ENCODE measurements around the gene MTFR2. TPM values are rescaled to one million over a fixed set of nuclear protein-coding genes. Genes with fewer than 3 reads are reported as not detected.
A peak's percentile ranks its signal among the peaks of the same experiment; 100 is the strongest.

The MTFR2 gene
- total RNA-seq (7.4 and 7.7 TPM in 2 replicates), polyA plus RNA-seq (7.8 and 8.7 TPM in 2 replicates), polyA minus RNA-seq (9.2 and 10.2 TPM in 2 replicates), Bru-seq, nascent RNA (percentile 68 among the genes with signal in this experiment), BruChase-seq, experiment 1, labeled RNA remaining after a 6-hour chase (percentile 52 among the genes with signal in this experiment), BruChase-seq, experiment 2, labeled RNA remaining after a 2-hour chase (percentile 60 among the genes with signal in this experiment)
- 11.0 and 13.5 TPM in 2 replicates for polyA plus RNA-seq (2011; cell fraction: cytosol; rRNA removed)
- 7.2 and 11.0 TPM in 2 replicates for polyA plus RNA-seq (2011; cell fraction: nucleus; rRNA removed)
- 4.5 and 7.0 TPM in 2 replicates for polyA plus RNA-seq (2012)
- 3.6 TPM for polyA minus RNA-seq (2011; cell fraction: cytosol; rRNA and poly(A)+ RNA removed)
- 9.3 and 12.8 TPM in 2 replicates for polyA minus RNA-seq (2011; cell fraction: nucleus; rRNA and poly(A)+ RNA removed)
- long read RNA-seq, transcript MTFR2-205 (8 exons, 1,524 nt), result minor isoform, 6 of 17 reads
- long read RNA-seq, transcript MTFR2-203 (8 exons, 1,793 nt), result major isoform, 10 of 17 reads
- long read RNA-seq, partial matches to known transcripts, result 1 of 17 reads
- long read RNA-seq, other reads (novel, unspliced or antisense), result 0 of 17 reads

DNA sequence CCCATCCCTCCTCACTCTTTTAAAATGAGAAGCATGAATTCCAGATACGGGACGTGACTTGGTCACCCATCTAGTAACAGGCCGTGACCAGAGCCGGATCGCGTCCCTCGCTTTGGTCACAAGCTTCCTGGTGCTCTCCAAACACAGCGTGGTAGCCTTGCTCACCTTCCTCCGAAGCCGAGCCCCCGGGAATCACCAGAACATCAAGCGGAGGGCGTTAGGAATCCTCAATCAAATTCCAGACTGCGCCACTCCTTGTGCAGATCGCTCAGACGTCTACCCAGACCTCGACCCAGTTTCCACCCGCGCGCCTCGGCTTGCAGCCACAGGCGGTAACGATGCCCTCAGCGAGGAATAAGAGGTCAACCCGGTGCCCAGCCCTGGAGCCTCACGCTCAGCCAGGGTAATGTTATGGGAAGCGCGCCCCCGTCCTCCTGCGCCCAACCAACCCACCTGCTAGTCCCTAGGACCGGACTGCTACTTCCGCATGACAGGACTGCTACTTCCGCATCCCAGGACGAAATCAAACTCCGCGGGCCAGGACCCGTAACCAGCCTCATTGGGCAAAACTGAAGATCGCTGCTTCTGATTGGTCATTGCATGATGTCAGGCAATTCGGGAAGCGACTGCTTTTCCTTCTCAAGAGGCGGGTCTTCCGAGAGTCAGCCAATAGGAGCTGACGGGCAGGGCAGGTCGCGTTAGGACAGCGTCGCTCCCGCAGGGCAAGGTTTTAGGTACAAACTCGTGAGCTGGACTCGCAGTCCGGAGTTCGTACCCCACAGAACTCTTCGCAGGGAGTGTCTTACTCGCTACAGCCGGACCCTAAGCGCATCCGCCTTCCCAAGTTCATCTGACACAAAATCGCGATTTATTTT lies at the start of gene MTFR2:
Gene MTFR2 (minus strand): TSS at position 501 of the 875 bp plus-strand sequence. CDS start 1,212 bp downstream, outside the sequence.
- H3K4me3 ChIP-seq (replicated peaks in 1 of 3; ENCODE audit: insufficient read depth in 1 of 3, low read depth in 1 of 3, low read length in 3 of 3), result peak within 1 kb of the TSS; percentile 49 to 97 (median 85)
- peak; percentile 99 for FAIRE-seq
- peak within 1 kb of the TSS; percentile 59 for H2AFZ ChIP-seq (ENCODE audit: low read depth, low read length)
- peaks cover 12% of the 10 kb centered on the region for H3K4me1 ChIP-seq (ENCODE audit: control insufficient read depth, extremely low read depth, insufficient read depth, low read length)
- H3K9me3 ChIP-seq (replicated peaks; ENCODE audit: control insufficient read depth, insufficient read depth, low read length), result no peaks in the 10 kb centered on the region
- H3K27ac ChIP-seq (ENCODE audit: insufficient read depth, low read depth, low read length), result peak within 1 kb of the TSS; percentile 1
- TSS peak; percentile 39 for BruUV-seq (replicated peaks)
- POLR2A ChIA-PET, result interaction anchor here (1.4 kb wide), 1 partner anchor 39 kb away, joined by 6 read pairs; the partner anchor contains the start of gene BCLAF1
- no peaks in the 10 kb centered on the region for H3K9me1 ChIP-seq (replicated peaks; ENCODE audit: control insufficient read depth, extremely low read depth, insufficient read depth, low read length)
- DNase-seq (ENCODE audit: low read depth, low spot score), result peak; percentile 99
- H3K9ac ChIP-seq (replicated peaks; ENCODE audit: extremely low read depth, insufficient read depth, low read length), result peak within 1 kb of the TSS; percentile 59
- peak within 1 kb of the TSS; percentile 92 for H3K4me2 ChIP-seq (ENCODE audit: insufficient read depth, low read length)
- CTCF ChIA-PET, result interaction anchor here (0.9 to 4.1 kb wide), 7 partner anchors 10 to 714 kb away, joined by 3 to 20 read pairs (median 5); partner anchors contain the start of gene BCLAF1
- dilution Hi-C loops (cut with MboI; ENCODE audit: extremely low pct_ligation_motif_present, low sequenced_read_pairs) (no loop called here), intact Hi-C loops (cut with micrococcal nuclease) (loop anchor here (1.0 kb wide), 2 partner anchors 39 to 753 kb away; partner anchors contain the start of genes AHI1 and BCLAF1)
- H4K20me1 ChIP-seq (replicated peaks; ENCODE audit: control insufficient read depth, extremely low read depth, insufficient read depth, low read length), result no peaks in the 10 kb centered on the region
- no peaks in the 10 kb centered on the region for H3K36me3 ChIP-seq (ENCODE audit: control insufficient read depth in 2 of 2, extremely low read depth in 1 of 2, insufficient read depth in 2 of 2, low read length in 2 of 2)
- H3K79me2 ChIP-seq (ENCODE audit: control insufficient read depth, insufficient read depth, low read length), result peaks cover 10% of the 10 kb centered on the region
- H3K27me3 ChIP-seq (ENCODE audit: control insufficient read depth in 2 of 2, insufficient read depth in 2 of 2, low read length in 2 of 2), result no peaks in the 10 kb centered on the region
- no peak for TF ChIP-seq EZH2 (IDR thresholded peaks at IDR 0.05; ENCODE audit: borderline replicate concordance, low read depth, low read length, severe bottlenecking)
- TF ChIP-seq, protein P1, sequence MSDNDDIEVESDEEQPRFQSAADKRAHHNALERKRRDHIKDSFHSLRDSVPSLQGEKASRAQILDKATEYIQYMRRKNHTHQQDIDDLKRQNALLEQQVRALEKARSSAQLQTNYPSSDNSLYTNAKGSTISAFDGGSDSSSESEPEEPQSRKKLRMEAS (IDR thresholded peaks at IDR 0.05; ENCODE audit: insufficient read depth, insufficient read length), result peak; percentile 57
- TF ChIP-seq POLR2A (IDR thresholded peaks at IDR 0.05; ENCODE audit: low read depth, low read length), result peak; percentile 74
- TF ChIP-seq POLR2AphosphoS5 (IDR thresholded peaks at IDR 0.05; ENCODE audit: insufficient read depth, low read depth, low read length), result peak; percentile 85
